Neural cell (in vitro differentiated cells): Measurements from ENCODE around the gene DNAH17.

Source experiments
- EP300 ChIP-seq: fragments of 450-650 bp; conservative IDR thresholded peaks from 2 replicates; pipeline ENCODE4 v1.6.1; 2014; ENCODE audit warnings: antibody characterized with exemption, mild to moderate bottlenecking, moderate library complexity; ENCODE audit not compliant: poor library complexity, severe bottlenecking
- TAF1 ChIP-seq: IDR thresholded peaks from 2 replicates; pipeline ENCODE4 v1.6.1; 2012; ENCODE audit warnings: low read depth
- TF ChIP-seq, protein P1 (sequence below): fragments of 450-650 bp; IDR thresholded peaks from 2 replicates; pipeline ENCODE4 v1.5.1; 2014; ENCODE audit warnings: antibody characterized with exemption, mild to moderate bottlenecking, moderate library complexity; ENCODE audit not compliant: poor library complexity, severe bottlenecking

DNA sequence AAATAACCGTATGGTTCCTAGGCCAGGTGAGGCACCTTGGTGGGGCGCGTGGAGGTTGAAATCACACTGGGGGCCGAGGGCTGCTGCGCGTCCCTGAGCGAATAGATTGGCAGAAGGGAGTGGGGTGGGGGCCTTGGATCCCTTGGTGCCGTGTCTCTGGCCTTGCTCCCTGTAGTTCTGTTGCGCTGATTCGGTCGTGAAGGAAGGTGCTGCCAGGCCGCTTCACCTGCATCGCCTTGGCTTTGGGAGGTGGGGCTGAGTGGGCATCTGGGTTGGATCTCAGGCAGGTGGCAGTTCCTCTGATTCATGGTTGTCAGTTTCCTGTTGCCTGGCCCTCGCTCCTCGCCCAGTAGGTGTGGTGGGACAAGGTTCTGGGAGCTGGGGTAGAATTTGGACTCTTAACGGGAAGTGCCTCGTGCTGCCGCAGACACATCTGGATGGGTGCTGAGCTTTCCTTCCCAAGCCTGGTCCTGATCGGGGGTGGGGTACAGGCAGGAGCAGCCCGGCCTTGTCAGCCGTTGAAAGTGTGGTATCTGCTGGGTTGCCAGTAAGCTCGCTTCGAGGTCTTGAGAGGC, 168.6 kb downstream of the DNAH17 start:
- TF ChIP-seq, protein P1, sequence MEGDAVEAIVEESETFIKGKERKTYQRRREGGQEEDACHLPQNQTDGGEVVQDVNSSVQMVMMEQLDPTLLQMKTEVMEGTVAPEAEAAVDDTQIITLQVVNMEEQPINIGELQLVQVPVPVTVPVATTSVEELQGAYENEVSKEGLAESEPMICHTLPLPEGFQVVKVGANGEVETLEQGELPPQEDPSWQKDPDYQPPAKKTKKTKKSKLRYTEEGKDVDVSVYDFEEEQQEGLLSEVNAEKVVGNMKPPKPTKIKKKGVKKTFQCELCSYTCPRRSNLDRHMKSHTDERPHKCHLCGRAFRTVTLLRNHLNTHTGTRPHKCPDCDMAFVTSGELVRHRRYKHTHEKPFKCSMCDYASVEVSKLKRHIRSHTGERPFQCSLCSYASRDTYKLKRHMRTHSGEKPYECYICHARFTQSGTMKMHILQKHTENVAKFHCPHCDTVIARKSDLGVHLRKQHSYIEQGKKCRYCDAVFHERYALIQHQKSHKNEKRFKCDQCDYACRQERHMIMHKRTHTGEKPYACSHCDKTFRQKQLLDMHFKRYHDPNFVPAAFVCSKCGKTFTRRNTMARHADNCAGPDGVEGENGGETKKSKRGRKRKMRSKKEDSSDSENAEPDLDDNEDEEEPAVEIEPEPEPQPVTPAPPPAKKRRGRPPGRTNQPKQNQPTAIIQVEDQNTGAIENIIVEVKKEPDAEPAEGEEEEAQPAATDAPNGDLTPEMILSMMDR = no peak
- no peak for TF ChIP-seq EP300
- TF ChIP-seq TAF1 = no peak
